Measurements from ENCODE around the gene NRCAM. TPM values are rescaled to one million over a fixed set of nuclear protein-coding genes. Genes with fewer than 3 reads are reported as not detected.

The NRCAM gene
- total RNA-seq, 6 donors from 2014 or later, result 2.5 to 23.0 (median 5.0) TPM

DNA sequence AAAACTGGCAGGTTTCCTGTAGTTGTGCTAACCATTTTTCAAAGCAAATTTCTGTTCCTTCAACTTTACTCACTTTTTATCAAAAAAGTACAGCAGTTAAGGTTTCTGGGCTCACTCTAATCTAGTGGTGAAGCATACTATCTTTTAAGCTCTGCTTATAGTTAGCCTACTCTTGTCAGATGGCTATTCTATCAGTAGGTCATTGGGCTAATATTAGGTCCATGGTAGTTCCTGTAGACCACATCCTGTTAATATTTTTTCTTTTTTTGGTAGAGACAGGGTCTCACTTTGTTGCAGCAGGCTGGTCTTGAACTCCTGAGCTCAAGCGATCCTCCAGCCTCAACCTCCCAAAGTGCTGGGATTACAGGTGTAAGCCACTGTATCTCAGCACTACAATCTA lies 27.9 kb upstream of the NRCAM start:
- no peaks in the 10 kb centered on the region for H3K27me3 ChIP-seq
- no peak for TF ChIP-seq POLR2A (IDR thresholded peaks at IDR 0.05)
- TF ChIP-seq, protein P1, sequence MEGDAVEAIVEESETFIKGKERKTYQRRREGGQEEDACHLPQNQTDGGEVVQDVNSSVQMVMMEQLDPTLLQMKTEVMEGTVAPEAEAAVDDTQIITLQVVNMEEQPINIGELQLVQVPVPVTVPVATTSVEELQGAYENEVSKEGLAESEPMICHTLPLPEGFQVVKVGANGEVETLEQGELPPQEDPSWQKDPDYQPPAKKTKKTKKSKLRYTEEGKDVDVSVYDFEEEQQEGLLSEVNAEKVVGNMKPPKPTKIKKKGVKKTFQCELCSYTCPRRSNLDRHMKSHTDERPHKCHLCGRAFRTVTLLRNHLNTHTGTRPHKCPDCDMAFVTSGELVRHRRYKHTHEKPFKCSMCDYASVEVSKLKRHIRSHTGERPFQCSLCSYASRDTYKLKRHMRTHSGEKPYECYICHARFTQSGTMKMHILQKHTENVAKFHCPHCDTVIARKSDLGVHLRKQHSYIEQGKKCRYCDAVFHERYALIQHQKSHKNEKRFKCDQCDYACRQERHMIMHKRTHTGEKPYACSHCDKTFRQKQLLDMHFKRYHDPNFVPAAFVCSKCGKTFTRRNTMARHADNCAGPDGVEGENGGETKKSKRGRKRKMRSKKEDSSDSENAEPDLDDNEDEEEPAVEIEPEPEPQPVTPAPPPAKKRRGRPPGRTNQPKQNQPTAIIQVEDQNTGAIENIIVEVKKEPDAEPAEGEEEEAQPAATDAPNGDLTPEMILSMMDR (IDR thresholded peaks at IDR 0.05), result no peak
- TF ChIP-seq POLR2AphosphoS5 (IDR thresholded peaks at IDR 0.05), result no peak
- no peak for TF ChIP-seq EP300 (IDR thresholded peaks at IDR 0.05)
- H3K9me3 ChIP-seq, result no peaks in the 10 kb centered on the region
- peaks cover 0 to 8% (median 2%) of the 10 kb centered on the region in 4 donors for H3K4me1 ChIP-seq
- no peak overlapping the region for H3K4me3 ChIP-seq
- ATAC-seq (ENCODE audit: low FRiP score in 2 of 2) (no peak), DNase-seq (no peak)
- 97 to 100% methylated on average over 1 of the region's 1 CpG for WGBS, 2 donors
- H3K36me3 ChIP-seq, result peaks cover 0 to 50% (median 7%) of the 10 kb centered on the region in 4 donors
- no peak overlapping the region for H3K27ac ChIP-seq

DNA sequence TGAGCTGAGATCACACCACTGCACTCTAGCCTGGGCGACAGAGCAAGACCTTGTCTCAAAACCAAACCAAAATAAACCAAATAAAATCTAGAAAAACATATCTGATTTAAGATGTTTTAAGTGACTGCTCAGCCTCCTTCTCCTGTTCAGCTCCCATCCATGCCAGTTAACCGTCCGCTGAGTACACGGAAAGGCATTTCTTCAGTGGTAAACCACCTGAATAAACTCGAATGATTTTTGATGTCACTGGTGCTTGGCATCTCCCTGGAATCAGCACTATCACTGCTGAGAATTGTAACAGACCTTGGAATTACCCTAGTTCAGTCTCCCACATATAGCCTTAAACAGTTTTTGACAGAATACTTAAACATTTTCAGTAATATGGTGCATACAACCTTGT lies 24.1 kb upstream of the NRCAM start:
- Histone ChIP-seq H3K27ac (no peak overlapping the region), H3K27me3 (no peaks in the 10 kb centered on the region), H3K4me1 (no peaks in the 10 kb centered on the region), H3K9me3 (no peaks in the 10 kb centered on the region), H3K4me3 (no peak overlapping the region), H3K36me3 (peaks cover 0 to 51% (median 19%) of the 10 kb centered on the region in 4 donors)
- 95 to 96% methylated on average over 5 of the region's 5 CpGs for WGBS, 2 donors
- DNase-seq (no peak), ATAC-seq (ENCODE audit: low FRiP score in 2 of 2) (no peak)
- TF ChIP-seq POLR2A (IDR thresholded peaks at IDR 0.05), result no peak
- TF ChIP-seq POLR2AphosphoS5 (IDR thresholded peaks at IDR 0.05), result no peak
- TF ChIP-seq EP300 (IDR thresholded peaks at IDR 0.05), result no peak
- TF ChIP-seq, protein P1 (IDR thresholded peaks at IDR 0.05), result no peak

DNA sequence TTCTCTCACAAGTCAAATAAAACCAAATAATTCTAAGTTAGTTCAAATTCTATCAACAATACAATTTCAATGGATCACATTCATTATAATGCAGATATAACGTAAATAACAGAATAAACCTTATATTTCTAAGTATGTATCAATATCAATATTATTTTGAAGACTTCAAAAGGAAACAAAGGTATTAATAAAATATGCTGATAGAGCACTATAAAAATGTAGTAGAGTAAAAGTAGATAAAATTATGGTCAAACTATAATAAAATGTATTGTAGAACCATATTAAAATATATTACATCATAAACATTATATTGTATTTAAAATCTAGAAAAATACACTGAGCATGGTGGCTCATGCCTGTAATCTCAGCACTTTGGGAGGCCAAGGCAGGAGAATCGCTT lies 23.5 kb upstream of the NRCAM start:
- DNase-seq, result no peak
- Histone ChIP-seq H3K27ac (no peak overlapping the region), H3K4me1 (no peaks in the 10 kb centered on the region), H3K9me3 (no peaks in the 10 kb centered on the region), H3K27me3 (no peaks in the 10 kb centered on the region), H3K4me3 (no peak overlapping the region), H3K36me3 (peaks cover 0 to 50% (median 19%) of the 10 kb centered on the region in 4 donors)
- WGBS, 2 donors, result 93 to 97% methylated on average over 2 of the region's 2 CpGs
- no peak for ATAC-seq (ENCODE audit: low FRiP score in 2 of 2)
- no peak for TF ChIP-seq POLR2AphosphoS5 (IDR thresholded peaks at IDR 0.05)
- TF ChIP-seq, protein P1 (IDR thresholded peaks at IDR 0.05), result no peak
- TF ChIP-seq EP300 (IDR thresholded peaks at IDR 0.05), result no peak
- no peak for TF ChIP-seq POLR2A (IDR thresholded peaks at IDR 0.05)

DNA sequence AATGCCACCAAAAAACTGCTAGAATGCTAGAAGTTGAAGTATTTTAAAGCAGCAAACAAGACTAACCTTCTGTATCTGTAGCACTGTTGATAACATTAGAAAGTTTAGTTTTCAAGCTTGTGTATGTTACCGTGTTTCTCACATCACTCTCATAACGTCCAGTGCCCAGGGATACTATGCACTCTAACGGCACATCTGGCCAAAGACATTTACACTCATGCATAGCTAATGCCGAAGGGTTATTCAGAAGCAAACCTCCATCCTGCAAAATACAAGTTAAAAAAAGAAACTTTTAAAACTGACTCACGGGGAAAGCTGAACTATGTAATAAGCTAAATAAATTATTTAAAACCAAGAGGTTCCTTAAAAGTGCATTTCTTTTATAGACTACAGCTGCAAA lies 22.9 kb upstream of the NRCAM start:
- Histone ChIP-seq H3K4me3 (no peak overlapping the region), H3K9me3 (no peaks in the 10 kb centered on the region), H3K36me3 (peaks cover 0 to 47% (median 19%) of the 10 kb centered on the region in 4 donors), H3K27me3 (no peaks in the 10 kb centered on the region), H3K4me1 (no peaks in the 10 kb centered on the region), H3K27ac (no peak overlapping the region)
- no peak for DNase-seq
- 92% methylated on average over 5 of the region's 5 CpGs for WGBS, 2 donors
- TF ChIP-seq EP300 (IDR thresholded peaks at IDR 0.05), result no peak
- no peak for TF ChIP-seq POLR2AphosphoS5 (IDR thresholded peaks at IDR 0.05)
- TF ChIP-seq POLR2A (IDR thresholded peaks at IDR 0.05), result no peak
- TF ChIP-seq, protein P1 (IDR thresholded peaks at IDR 0.05), result no peak
- no peak for ATAC-seq (ENCODE audit: low FRiP score in 2 of 2)

DNA sequence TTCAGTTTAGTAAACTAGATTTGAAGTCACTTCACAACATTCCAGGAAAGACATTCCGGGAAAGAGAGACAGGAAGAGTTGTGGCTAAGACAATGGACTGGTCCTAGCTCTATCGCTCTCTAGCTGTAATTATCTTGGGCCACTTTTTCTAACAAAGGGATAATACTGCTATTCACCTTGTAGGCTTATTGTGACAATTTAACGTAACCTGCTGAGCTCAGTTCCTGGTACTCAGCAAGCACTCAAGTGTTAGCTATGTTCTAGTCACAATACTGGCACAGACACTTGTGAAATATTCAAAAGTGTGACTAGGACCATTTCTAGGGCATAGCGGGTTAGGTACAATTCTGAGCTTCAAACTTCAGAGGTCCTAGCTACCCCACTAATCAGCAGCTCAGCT lies 12.0 kb upstream of the NRCAM start:
- Histone ChIP-seq H3K4me3 (no peak overlapping the region), H3K4me1 (no peaks in the 10 kb centered on the region), H3K9me3 (no peaks in the 10 kb centered on the region), H3K36me3 (peaks cover 0 to 6% (median 0%) of the 10 kb centered on the region in 4 donors), H3K27me3 (no peaks in the 10 kb centered on the region), H3K27ac (no peak overlapping the region)
- ATAC-seq (ENCODE audit: low FRiP score in 2 of 2), result no peak
- 38 to 44% methylated on average over 4 of the region's 4 CpGs for WGBS, 2 donors
- DNase-seq, result no peak
- TF ChIP-seq EP300 (IDR thresholded peaks at IDR 0.05) (no peak), POLR2AphosphoS5 (IDR thresholded peaks at IDR 0.05) (no peak), POLR2A (IDR thresholded peaks at IDR 0.05) (no peak)
- TF ChIP-seq, protein P1 (IDR thresholded peaks at IDR 0.05), result no peak
